GM18508 (cell line): ENCODE data around the gene PTPRC.
A peak's percentile ranks its signal among the peaks of the same experiment; 100 is the strongest.

Source experiments
- ATAC-seq: cut with Tn5 transposase; IDR thresholded peaks from one replicate; pipeline ENCODE4 v1.9.1; 2021; ENCODE audit warnings: moderate number of reproducible peaks; ENCODE audit not compliant: insufficient read depth, unreplicated experiment

The PTPRC gene

GRCh38 chr1:198620951-198621824 lies 17.7 kb upstream of the PTPRC start:
- ATAC-seq: peak; percentile 51

GRCh38 chr1:198622001-198622400 lies 16.8 kb upstream of the PTPRC start:
- ATAC-seq: no peak

GRCh38 chr1:198623752-198624647 lies 14.8 kb upstream of the PTPRC start:
- peak; percentile 19 for ATAC-seq

- ATAC-seq: no peak
These were observed 14.2 kb upstream of the PTPRC start for GRCh38 chr1:198624648-198624980.

GRCh38 chr1:198627436-198628066 lies 11.3 kb upstream of the PTPRC start:
- no peak for ATAC-seq

- no peak for ATAC-seq
These were observed 10.8 kb upstream of the PTPRC start for GRCh38 chr1:198628067-198628455.

- no peak for ATAC-seq
These were observed 9.2 kb upstream of the PTPRC start for GRCh38 chr1:198629610-198630009.

GRCh38 chr1:198630863-198631262 lies 8.0 kb upstream of the PTPRC start:
- ATAC-seq: no peak

GRCh38 chr1:198631292-198631691 lies 7.5 kb upstream of the PTPRC start:
- no peak for ATAC-seq

GRCh38 chr1:198632007-198632406 lies 6.8 kb upstream of the PTPRC start:
- no peak for ATAC-seq

GRCh38 chr1:198633675-198634121 lies 5.1 kb upstream of the PTPRC start:
- no peak for ATAC-seq

GRCh38 chr1:198635964-198636363 lies 2.9 kb upstream of the PTPRC start:
- no peak for ATAC-seq

- no peak for ATAC-seq
These were observed 2.4 kb upstream of the PTPRC start for GRCh38 chr1:198636391-198636790.

- no peak for ATAC-seq
These were observed 1.7 kb upstream of the PTPRC start for GRCh38 chr1:198637157-198637556.

- no peak for ATAC-seq
These were observed 863 bp upstream of the PTPRC start for GRCh38 chr1:198637916-198638437.

- peak; percentile 7 for ATAC-seq
These were observed 399 bp upstream of the PTPRC start for GRCh38 chr1:198638441-198638840.

GRCh38 chr1:198639671-198640143 lies 867 bp downstream of the PTPRC start:
- no peak for ATAC-seq

- no peak for ATAC-seq
These were observed 1.3 kb downstream of the PTPRC start for GRCh38 chr1:198640174-198640573.

- ATAC-seq: no peak
These were observed 2.7 kb downstream of the PTPRC start for GRCh38 chr1:198641501-198641900.

GRCh38 chr1:198641966-198642668 lies 3.3 kb downstream of the PTPRC start:
- ATAC-seq: no peak
